GM19397 (cell line): ENCODE measurements around the gene HDAC4.
"Not testable (repeated sequence)": the region's sequence is repeated elsewhere in the genome, so short reads cannot be mapped to it uniquely, and the experiment has no call there.

Experiments
- ATAC-seq: cut with Tn5 transposase; IDR thresholded peaks from one replicate; pipeline ENCODE4 v1.9.1; 2021; ENCODE audit warnings: mild to moderate bottlenecking, moderate library complexity; ENCODE audit not compliant: unreplicated experiment

Gene HDAC4

GRCh38 chr2:239079671-239080294, 321.0 kb downstream of the HDAC4 start:
- ATAC-seq = no peak

GRCh38 chr2:239078128-239078924, 322.5 kb downstream of the HDAC4 start:
- no peak for ATAC-seq

DNA sequence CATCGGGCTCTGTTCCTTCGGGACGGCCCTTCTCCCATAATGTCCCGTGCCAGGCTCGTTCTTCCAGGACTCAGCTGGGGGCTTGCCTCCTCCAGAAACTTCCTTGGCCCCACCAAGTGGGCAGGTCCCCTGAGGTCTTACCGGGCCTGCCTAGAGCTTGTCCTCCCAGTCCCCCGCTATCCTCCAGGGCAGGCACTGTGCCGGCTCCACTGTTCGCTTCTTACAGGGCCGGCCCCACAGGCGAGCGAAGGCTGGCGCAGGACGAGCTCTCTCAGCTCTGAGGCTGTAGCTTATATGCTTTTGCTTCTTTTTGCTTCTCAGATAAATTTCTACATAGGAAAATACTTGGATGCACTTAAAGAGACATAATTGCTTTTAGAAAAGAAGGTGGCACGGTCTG, 323.6 kb downstream of the HDAC4 start:
- no peak for ATAC-seq

DNA sequence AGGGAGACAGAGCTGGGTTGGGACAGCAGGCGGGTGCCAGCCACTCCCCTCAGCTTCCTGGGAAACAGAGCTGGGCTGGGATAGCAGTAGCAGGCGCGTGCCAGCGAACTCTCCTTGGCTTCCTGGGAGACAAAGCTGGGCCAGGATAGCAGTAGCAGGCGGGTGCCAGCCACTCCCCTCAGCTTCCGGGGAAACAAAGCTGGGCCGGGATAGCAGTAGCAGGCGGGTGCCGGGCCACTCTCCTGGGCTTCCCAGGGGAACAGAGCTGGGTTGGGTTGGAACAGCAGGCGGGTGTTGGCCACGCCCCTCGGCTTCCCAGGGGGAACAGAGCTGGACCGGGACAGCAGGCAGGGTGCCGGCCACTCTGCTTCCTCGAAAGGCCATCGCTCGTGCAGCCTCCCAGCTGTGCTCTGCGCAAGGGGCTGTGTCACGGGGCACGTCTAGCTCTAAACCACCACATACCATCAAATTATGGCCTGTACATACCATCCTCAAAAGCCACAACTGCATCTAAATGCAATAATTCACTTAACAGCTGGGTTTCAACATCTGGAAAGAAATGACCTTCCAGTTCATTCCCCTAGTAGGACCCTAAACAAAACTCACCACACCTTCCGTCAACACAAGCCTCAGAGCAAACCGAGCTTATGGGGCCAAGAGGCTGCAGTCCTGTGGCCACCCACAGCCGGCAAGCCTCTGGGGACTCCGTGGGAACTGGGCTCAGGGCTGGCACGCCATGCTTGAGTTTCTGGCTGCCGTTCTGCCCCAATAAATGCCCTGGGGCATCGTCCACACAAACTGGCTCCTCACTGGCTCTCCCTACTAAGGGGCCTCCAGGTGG, 324.7 kb downstream of the HDAC4 start:
- ATAC-seq = no peak

- no peak for ATAC-seq
Measured at GRCh38 chr2:239073745-239074530, 326.9 kb downstream of the HDAC4 start.

DNA sequence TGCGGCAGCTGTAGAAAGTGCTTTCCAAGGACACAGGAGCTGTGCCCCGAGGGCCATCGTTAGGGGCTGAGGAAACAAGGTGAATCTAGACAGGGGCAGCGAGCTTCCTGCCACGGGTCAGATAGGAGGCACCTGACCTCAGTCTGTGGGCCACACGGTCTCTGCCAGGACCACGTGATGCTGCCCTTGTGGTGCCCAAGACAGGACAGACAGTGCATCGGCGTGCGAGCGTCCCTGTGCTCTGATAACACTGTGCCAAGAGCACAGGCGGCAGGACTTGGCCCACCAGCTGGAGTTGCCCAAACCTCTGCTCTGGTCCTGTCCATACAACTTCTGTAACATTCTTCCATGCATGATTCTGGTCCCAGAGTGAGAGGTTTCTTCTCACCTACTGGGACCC, 327.6 kb downstream of the HDAC4 start:
- no peak for ATAC-seq

- ATAC-seq = no peak
Measured at GRCh38 chr2:239072786-239073185, 328.0 kb downstream of the HDAC4 start.

GRCh38 chr2:239070466-239070865, 330.4 kb downstream of the HDAC4 start:
- ATAC-seq = no peak

DNA sequence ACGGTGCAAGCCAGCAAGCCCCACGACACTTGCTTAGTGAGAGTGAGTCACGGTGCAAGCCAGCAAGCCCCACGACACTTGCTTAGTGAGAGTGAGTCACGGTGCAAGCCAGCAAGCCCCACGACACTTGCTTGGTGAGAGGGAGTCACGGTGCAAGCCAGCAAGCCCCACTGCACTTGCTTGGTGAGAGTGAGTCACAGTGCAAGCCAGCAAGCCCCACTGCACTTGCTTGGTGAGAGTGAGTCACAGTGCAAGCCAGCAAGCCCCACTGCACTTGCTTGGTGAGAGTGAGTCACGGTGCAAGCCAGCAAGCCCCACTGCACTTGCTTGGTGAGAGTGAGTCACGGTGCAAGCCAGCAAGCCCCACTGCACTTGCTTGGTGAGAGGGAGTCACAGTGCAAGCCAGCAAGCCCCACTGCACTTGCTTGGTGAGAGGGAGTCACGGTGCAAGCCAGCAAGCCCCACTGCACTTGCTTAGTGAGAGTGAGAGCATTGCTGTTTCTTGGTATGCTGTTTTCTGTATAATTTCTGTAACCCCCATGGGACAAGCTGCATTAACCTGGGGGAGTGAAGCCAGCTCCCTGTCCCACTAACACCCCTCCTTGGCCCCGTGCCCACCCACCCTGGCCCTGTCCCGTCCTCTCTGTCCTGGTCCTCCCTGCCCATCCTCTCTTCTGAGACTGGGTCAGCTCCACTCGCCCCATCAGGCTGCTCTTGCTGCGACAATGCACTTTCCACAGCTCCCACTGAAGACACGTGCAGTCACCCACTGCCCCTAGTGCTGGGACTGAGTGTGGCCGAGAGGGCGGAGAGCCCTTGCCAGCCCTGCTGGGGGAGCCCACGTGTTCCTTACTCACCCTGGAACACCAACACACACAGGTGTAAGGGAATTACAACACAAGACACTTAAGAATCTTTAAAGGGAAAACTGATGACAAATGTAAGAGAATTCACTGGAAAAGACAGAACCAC, 331.2 kb downstream of the HDAC4 start:
- not testable (repeated sequence) for ATAC-seq

DNA sequence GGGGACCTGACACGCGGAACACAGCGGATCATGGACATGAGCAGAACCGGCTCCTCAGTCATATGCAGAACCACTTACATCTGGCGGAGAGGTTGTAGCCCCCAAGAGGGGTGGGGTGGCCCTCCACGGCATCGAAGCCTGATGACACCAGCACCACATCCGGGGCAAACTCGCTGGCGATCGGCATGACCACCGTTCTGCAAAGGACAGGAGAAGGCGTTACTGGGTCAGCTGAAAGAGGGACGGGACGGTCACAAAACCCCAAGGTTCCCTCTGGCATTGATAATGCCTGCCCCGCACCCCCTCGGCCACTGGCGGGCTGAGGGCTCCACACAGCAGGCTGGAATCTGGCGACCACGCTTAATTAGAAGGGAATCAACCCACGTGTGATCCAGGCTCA, 332.4 kb downstream of the HDAC4 start:
- no peak for ATAC-seq

GRCh38 chr2:239067196-239067865, 333.5 kb downstream of the HDAC4 start:
- ATAC-seq = no peak

DNA sequence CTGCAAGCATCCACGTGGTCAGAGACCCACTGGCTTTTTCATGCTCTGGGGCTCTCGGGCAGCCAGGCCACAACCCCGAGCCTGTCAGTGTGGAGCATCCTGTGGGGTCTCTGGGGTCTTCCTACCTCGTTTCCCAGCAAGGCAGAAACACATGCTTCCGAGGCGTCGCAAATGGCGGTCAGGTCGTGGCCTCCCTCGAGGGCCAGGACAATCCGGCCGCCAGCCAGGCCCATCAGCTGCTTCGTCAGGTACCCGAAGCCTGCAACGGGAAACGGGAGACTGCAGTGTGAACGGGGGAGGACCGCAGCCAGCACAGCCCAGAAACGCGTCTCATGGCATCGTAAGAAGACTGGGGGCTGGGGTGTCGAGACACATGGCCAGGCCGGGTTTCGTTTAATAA, 334.2 kb downstream of the HDAC4 start:
- ATAC-seq = no peak

DNA sequence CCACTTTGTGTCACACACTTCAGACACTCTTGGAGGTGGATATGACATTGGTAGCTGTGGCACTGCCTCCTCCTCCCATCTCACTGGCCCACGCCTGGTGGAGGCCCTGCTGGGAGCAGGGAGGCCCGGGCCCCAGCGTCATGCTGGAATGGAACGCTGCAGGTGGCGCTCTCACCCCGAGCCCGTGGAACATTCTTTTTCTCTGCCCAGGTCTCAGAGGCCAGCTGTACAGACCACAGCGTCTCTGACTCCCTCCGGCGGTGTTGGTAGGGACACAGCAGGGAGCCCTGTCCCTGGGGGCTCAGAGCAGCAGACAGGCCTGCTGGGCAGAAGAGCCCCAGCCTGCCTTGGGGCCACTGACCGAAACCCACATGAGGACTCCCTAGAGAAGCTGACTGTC, 334.9 kb downstream of the HDAC4 start:
- no peak for ATAC-seq

- no peak for ATAC-seq
Measured at GRCh38 chr2:239065537-239065936, 335.3 kb downstream of the HDAC4 start.

- ATAC-seq = no peak
Measured at GRCh38 chr2:239064891-239065290, 335.9 kb downstream of the HDAC4 start.

DNA sequence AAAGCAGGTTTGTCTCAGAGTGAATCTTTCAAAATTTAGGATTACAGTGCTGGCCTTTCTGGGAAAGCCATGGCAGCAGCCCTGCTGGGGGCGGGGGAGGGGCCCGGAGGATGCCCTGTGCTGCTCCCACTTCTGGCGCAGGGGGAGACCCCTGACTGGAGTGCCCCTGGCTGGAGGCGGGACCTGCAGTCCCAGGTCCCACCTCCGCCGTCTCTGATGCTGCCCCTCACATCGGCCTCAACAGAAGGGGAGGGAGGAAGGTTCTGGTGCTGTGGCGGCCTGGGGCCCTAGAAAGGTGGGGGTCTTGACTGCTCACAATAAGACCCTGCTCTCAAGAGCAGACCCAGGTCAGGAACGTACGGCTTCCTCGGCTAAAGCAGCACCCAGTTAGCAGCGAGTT, 336.6 kb downstream of the HDAC4 start:
- no peak for ATAC-seq

DNA sequence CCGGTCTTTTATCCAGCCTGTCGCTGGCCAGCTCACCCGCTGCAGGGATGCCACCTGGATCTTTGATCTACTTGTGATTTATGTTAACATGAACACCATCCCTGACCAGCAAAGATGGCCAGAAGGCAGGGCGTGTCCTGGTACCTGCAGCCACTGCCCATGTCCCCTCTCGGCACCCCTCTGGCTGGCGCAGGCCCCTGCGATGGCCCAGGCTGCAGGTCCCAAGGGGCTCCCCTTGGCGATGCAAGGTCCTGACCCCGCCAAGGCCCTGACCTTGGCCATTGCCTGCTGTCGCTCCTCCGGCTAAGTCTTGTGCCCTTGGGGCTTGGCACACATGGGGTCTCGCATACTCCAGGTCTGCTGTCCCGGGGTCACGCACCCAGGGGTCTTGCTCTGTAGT, 338.1 kb downstream of the HDAC4 start:
- no peak for ATAC-seq

- ATAC-seq = no peak
Measured at GRCh38 chr2:239061824-239062570, 338.8 kb downstream of the HDAC4 start.
